GM18858 (cell line): Measurements from ENCODE around the gene FGGY.

Experiments
- ATAC-seq: cut with Tn5 transposase; IDR thresholded peaks from one replicate; pipeline ENCODE4 v1.9.1; 2021; ENCODE audit not compliant: unreplicated experiment

FGGY gene

DNA sequence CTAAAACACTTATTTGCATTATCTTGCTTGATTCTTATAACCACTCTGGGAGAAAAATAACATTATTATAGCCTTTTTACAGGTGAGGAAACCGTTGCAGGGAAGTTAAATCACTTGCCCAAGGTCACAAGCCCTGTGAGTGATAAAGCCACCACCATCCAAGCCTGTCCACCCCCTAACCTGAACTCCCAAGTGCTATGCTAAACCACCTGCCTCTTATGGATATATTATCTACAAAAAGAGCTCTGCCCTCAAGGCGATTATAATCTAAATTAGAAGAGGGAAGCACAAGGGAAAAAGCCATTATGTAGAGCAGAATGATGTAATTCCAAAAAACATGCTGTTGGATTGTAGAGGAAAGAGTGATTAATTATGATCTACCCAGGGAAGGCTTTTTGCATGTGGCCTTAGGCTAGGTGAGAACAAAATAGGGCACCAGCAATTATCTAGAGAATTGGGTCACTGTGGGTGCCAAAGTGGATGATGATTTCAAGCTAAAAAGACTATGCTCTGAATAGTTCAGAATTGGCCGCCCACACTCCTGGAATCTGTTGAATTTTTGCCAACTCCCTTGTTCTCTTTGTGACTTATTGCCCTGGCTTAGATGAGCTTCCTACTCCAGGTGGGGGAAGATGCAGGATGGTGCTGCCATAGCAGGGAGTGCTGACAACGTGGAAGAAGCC, 205.3 kb downstream of the FGGY start:
- no peak for ATAC-seq

DNA sequence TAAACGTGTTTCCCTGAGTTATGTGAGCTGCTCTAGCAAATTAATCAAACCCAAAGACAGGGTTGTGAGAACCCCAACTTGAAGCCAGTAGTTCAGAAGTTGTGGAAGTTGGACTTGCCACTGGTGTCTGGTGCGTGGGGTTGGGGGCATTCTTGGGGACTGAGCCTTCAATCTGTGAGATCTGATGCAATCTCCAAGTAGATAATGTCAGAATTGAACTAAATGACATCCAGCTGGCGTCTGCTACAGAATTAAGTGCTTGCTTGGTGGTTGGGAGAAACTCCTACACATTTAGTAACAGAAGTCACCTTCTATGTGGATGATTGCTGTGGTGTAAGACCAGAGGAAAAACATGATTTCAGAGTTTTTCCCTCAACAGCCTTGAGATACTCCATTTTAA, 207.4 kb downstream of the FGGY start:
- no peak for ATAC-seq

DNA sequence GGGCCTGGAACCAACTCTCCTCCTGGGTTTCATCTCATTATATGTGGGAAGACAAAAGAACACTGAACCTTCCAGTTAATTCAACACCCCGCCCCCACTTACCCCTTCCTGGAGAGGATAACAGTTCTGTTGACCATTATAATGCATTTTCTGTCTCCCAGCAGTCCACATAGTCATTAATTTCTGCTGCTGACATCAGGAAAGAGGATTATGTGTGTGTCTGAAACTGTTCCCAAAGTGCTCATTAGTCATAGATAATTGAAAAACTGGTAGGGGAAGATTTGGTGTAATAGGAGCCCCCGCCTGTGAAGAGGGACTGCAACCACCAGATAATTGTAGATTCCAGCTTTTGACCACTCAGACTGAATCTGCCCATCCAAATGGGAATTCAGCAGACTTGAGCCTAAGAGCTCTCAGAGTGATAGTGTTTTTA, 208.7 kb downstream of the FGGY start:
- ATAC-seq, result no peak

- ATAC-seq, result no peak
Observed at GRCh38 chr1:59506952-59507351, 210.1 kb downstream of the FGGY start.

DNA sequence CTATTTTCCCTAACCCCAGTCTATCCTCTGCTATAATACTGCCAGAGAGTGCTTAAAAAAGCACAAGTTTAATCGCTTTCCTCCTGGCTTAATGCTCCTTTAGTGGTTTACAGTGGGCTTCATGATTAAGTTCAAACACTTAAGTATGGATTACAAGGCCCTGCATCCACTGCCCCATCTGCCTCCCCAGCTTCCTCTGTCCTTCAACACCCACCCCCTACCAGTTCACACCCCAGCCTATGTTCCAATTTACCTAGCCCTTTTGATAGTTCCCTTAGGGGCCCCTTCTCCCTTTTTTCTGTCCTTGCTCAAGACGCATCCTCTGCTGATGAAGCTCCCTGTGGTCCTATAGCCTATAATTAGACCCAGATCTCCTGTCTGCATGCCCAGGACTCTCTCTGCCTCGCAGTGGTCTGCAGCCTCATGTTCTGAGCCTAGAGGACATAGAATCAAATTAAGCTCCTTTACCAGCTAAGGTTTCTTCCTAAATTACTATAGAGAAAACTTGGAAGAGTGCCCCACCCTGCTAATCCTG, 212.5 kb downstream of the FGGY start:
- ATAC-seq, result no peak

- no peak for ATAC-seq
Observed at GRCh38 chr1:59510249-59510648, 213.4 kb downstream of the FGGY start.

GRCh38 chr1:59511476-59512465, 214.9 kb downstream of the FGGY start:
- no peak for ATAC-seq

- ATAC-seq, result no peak
Observed at GRCh38 chr1:59512702-59513101, 215.8 kb downstream of the FGGY start.

- ATAC-seq, result no peak
Observed at GRCh38 chr1:59514061-59514909, 217.4 kb downstream of the FGGY start.

- ATAC-seq, result no peak
Observed at GRCh38 chr1:59516881-59517280, 220.0 kb downstream of the FGGY start.

- no peak for ATAC-seq
Observed at GRCh38 chr1:59520194-59520593, 223.3 kb downstream of the FGGY start.

GRCh38 chr1:59520827-59521418, 224.0 kb downstream of the FGGY start:
- no peak for ATAC-seq

DNA sequence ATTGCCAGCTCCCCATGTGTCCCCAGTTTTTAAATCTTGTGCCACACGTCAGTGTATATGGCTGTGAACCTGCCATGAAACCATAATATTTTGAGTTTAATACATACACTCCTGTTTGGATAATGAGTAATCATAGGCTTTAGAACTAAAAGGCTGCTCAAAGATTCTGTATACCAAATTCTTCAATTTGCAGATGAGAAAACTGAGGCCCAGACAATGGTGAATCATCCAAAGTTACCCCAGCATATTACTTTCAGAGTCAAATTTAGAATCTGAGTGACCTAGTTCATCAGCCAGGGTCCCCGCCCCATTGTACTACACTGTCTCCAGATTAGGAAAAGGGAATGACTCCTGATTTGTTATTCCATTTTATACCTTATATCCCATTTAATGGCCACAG, 224.6 kb downstream of the FGGY start:
- ATAC-seq, result no peak

- ATAC-seq, result no peak
Observed at GRCh38 chr1:59522925-59523505, 226.1 kb downstream of the FGGY start.

DNA sequence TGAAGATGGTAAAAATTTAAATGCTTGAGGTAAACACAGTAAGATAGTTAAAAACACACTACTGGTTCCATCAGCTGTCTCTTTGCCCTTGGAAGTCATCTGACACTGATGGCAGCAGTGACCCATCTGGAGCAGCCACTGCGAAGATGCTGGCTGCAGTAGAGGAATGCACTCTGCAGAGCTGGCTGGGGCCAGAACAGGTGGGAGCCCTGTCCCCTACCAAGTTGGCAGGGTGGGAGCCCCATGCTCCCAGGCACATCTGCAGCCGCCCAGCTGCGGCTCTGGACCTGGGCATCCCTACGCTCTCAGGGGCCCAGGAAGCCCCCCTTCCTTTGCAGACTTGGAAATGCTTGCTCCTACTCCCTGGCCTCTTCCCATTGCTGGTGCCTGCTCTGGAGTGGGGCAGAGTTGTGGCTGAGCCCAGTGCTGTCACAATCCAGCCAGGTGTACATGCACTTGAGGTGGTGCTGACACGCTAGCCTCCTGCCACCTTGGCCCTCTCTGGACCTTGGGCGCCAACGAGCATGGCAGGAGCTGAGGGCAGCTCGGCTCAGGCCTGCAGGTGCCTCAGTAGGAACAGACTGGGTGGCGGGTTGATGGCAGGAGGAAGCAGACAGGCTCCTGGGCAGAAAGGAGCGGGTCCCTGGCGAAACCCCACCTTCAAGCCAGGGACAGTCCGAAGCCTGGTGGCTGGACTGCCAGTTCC, 227.0 kb downstream of the FGGY start:
- no peak for ATAC-seq

GRCh38 chr1:59526240-59526639, 229.3 kb downstream of the FGGY start:
- no peak for ATAC-seq

- no peak for ATAC-seq
Observed at GRCh38 chr1:59528471-59528870, 231.6 kb downstream of the FGGY start.

- no peak for ATAC-seq
Observed at GRCh38 chr1:59528900-59529299, 232.0 kb downstream of the FGGY start.

- no peak for ATAC-seq
Observed at GRCh38 chr1:59530119-59530518, 233.2 kb downstream of the FGGY start.

DNA sequence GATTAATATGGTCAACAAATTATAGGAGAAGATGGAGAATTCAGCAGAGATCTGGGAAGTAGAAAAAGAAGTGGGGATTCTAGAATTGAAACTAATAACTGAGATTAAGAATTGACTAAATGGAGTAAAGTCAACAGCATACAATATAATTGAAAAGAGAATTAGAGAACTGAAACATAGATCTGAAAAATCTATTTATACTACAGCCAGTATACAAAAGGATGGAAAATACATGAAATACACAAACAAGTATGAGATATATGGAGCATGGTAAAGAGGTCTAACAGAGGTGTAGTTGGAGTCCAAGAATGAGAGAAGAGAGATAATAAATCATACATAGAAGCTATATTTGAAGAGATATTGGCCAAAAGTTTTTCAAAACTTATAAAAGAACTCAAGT, 235.2 kb downstream of the FGGY start:
- peak; percentile 68 for ATAC-seq
